Measurements from ENCODE around the gene PRAMEF1. TPM values are rescaled to one million over a fixed set of nuclear protein-coding genes. Genes with fewer than 3 reads are reported as not detected.
"Not testable (repeated sequence)": the region's sequence is repeated elsewhere in the genome, so short reads cannot be mapped to it uniquely, and the experiment has no call there.

PRAMEF1 gene, protein sequence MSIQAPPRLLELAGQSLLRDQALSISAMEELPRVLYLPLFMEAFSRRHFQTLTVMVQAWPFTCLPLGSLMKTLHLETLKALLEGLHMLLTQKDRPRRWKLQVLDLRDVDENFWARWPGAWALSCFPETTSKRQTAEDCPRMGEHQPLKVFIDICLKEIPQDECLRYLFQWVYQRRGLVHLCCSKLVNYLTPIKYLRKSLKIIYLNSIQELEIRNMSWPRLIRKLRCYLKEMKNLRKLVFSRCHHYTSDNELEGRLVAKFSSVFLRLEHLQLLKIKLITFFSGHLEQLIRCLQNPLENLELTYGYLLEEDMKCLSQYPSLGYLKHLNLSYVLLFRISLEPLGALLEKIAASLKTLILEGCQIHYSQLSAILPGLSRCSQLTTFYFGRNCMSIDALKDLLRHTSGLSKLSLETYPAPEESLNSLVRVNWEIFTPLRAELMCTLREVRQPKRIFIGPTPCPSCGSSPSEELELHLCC
- not detected in 2 replicates for total RNA-seq (2014; rRNA removed; shearing (Covaris generic))

DNA sequence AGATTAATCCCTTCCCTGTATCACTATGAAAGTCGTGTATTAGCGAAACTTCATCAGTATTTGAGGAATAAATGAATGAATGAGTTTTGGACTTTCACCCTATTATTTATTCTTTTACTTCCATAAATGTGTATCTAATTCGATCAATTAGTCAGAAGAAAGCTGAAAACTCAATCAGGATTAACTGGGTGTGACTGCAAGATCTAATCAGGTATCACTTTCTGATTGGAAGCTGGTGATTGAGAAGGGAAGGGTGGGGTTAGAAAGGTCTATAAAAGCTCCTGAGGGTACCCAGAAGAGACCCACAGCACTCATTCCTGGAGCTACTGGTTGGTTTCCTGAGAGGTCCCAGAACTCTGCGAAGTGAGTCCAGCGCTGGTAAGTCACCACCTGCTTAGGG is at the start of gene PRAMEF1:
Gene PRAMEF1 (plus strand): TSS at position 301 of the 400 bp plus-strand sequence. CDS start 1,831 bp downstream, outside the sequence.
- DNase-seq (ENCODE audit: low spot score), result not testable (repeated sequence)

DNA sequence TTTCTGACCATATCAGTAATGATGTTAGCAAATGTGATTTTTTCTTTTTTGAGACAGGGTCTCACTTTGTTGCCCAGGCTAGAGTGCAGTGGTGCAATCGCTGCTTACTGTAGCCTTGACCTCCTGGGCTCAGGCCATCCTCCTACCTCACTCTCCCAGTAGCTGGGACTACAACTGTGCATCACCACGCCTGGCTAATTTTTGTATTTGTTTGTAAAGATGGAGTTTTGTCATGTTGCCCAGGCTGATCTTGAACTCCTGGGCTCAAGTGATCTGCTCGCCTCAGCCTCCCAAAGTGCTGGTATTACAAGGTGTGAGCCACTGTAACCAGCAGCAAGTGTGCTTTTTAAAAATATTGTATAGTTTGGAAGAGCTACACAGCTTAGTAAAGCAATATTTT is 49.3 kb upstream of the PRAMEF1 start:
- DNase-seq (ENCODE audit: low spot score), result no peak

DNA sequence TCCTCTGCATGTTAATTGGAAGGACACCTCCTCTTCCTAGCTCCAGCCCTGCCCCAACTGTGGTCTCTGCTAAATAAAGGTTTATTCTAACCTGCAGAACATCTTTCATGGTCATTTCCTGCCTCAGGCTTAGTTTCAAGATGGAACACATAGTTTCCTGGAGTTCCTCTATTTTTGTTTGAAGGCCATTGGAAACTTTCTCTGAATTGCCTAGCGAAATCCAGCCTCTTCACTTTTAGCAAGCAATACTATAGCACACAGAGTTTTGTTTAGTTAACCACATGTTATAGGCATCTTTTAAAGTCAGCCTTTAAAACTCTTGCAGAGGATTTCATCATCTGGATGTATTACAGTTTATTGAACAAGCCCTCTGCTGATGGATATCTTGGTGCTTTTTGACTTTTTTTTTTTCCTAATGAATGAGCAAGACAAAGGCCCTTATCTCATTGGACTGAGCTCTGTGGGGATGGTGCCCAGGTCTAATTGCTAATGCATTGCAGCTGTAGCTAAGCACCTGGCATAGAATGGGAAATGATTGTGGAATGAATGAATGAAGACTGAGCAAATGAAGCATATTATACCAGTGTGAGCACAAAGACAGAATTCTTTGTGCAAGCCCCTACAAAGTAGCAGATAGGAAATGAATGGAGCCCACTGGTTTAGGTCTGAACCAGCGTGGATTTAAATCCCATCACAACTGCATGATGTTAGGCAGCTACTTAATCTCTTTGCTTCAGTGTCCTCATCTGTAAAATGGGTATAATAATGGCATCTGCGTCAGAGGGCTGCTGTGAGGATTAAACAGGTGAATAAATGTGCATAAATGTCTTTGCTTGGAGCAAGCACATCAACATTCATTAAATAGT is 45.8 kb upstream of the PRAMEF1 start:
- DNase-seq (ENCODE audit: low spot score), result no peak

DNA sequence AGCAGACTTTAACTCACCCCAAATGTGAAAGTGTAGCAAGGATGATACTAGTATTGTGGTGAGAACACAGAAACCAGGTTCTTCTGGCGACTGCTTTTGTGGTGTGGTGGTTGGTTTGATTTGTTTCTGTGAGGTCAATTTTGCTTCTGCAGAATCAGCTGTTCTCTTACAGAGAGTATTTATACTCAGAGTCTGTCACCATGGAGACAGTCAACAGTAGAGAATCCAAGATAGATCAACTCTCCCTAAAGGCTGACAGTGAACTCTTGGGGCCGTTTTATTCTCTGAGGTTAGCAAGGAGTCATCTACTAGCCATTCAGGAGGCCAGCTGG is 45.2 kb upstream of the PRAMEF1 start, which contains the start of gene CFAP107:
Gene CFAP107 (plus strand): TSS at position 209 of the 332 bp plus-strand sequence. CDS start 231 bp downstream, outside the sequence.
- no peak for DNase-seq (ENCODE audit: low spot score)

DNA sequence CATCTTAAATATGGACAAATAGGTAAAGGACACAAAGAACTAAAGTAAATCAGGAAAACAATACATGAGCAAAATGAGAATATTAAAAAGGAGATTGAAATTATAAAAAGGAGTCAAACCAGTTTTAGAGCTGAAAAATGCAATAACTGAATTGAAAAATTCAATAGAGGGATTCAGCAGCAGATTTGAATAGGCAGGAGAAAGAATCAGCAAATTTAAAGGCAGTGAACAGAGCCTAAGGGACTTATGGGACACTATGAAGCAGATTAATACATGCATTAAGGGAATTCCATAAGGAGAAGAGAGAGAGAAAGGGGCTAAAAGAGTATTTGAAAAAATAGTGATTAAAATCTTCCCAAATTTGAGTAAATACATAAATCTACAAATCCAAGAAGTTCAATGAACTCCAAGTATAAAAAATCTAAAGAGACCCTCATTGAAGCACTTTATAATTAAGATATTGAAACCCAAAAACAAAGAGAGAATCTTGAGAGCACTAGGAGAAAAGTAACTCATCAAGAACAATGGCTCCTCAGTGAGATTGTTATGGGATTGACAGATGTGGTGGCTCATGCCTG is 42.3 kb upstream of the PRAMEF1 start:
- no peak for DNase-seq (ENCODE audit: low spot score)

DNA sequence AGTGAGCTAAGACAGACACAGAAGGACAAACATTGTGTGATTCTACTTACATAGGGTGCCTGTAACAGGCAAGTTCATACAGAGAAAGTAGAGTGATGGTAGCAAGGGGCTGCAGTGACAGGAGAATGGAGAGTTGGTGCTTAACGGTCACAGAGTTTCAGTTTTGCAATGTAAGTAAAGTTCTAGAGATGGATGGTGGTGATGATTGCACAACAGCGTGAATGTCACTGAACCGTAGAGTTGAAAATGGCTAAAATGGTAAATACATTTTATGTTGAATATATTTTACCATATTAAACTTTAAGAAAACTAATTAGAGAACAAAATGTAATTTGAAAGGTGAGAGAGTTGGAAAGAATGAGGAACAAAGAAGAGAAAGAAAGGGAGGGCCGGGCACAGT is 36.5 kb upstream of the PRAMEF1 start:
- DNase-seq (ENCODE audit: low spot score), result no peak

DNA sequence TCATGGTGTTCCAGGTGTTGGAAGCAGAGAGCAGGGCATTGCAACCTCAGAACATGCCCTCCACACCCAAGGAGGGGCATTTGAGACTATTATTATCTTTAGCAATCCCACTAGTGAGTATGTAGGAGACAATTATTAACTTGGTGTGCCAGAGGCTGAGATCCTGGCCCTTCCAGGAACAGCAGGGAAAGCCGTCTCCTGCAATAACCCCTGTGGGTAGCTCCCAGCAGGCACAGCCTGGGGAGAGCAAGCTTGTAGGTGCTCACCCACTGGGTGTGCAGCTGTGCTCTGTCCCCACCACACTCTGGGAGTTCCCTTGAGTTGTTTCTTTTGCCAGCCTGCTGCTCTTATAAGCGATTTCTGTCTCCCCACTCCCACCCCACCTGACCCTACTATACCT is 34.9 kb upstream of the PRAMEF1 start:
- no peak for DNase-seq (ENCODE audit: low spot score)

DNA sequence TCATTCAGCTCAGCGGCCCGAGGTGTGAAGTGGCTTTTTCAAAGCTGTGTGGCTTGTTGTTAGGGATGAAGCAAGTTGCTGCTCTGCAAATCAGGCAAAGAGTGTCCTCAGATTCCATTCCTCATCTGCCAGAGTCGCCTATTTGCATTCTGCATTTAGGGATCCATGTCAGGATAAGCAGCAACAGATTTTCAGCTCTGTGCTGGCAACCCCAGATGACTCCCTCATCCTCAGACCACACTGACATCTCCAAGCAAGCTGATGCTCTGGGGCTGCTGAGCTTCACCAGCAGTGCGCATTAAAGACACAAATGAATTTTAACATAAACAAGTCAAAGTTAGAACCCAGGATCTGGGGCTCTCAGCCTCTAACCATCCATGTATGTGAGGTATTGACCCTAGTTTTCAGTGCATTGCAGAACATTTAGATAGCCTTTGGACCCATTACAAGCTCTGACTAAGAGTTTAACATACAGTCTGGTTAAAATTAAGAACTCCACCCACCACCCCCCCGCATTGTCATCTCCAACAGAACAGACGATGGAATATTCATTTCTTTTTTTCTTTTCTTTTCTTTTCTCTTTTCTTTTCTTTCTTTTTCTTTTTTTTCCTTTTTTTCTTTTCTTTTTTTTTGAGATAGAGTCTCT is 34.3 kb upstream of the PRAMEF1 start:
- no peak for DNase-seq (ENCODE audit: low spot score)

DNA sequence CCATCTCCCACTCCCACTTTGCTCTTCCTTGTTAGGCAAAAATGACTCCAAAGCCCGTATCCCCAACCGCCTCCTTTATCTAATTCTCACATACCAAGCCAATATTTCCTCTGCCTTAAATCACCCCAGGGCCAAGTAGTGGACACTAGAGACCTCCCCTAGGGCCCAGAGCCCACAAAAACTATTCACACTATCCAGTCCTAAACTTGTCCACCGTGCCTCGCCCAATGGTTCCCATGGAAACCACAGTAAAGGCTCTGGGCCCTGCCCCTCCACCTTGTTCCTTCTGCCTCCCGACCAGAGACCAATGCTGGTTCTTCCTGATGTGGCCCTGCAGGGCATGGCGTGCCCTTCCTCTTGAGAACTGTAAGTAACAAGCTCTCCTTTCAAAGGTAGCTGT is 33.4 kb upstream of the PRAMEF1 start:
- DNase-seq (ENCODE audit: low spot score), result no peak

DNA sequence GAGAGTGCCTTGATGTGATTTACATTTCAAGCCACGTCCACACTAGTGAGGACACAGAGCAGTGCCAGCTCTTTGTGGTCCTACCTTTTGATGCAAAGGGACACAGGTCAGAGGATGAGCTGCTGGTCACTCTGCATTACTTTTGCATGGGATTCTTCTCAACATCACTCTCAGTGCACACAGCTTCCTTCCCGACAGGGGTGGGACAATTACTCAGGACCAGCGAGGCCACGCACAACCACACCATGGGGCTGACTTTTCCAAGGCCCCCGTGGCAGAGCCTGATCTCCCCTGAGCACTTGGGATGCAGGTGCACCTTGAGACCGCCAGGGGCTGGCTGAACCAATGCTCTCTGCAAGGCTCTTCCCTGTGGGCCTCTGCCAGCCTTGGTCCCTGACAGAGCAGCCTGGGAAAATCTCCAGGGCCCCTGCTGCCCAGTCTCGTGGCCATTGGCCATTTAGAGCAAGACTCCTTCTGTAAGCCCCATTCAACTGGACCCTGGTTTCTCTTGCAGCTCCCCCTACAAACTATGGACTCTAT is 30.9 kb upstream of the PRAMEF1 start:
- DNase-seq (ENCODE audit: low spot score), result no peak

DNA sequence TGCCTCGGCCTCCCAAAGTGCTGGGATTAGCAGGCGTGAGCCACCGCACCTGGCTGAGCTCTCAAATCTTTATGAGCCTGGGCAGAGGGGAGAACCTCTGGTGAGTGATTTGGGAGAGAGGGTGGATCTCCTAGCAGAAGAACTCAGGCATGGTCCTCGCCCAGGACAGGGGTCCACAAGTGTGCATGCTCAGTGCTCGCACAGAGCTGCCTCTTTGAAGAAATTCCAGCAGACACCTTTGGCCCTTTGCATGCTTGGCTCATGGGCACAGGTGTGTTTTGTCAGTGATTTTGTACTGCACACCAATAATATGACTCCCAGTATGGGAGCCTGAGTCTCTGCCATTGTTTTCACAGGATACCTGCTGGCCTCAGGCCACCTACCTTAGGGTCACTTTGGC is 29.4 kb upstream of the PRAMEF1 start:
- no peak for DNase-seq (ENCODE audit: low spot score)

DNA sequence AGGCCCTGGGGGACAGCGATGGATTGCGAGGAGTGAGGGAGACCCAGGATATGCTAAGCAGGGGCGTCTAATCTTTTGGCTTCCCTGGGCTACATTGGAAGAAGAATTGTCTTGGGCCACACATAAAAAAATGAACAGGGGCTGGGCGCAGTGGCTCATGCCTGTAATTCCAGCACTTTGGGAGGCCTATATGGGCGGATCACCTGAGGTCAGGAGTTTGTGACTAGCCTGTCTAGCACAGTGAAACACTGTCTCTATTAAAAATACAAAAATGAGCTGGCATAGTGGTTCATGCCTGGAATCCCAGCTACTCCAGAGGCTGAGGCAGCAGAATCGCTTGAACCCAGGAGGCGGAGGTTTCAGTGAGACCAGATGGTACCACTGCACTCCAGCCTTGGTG is 28.4 kb upstream of the PRAMEF1 start:
- DNase-seq (ENCODE audit: low spot score), result no peak

DNA sequence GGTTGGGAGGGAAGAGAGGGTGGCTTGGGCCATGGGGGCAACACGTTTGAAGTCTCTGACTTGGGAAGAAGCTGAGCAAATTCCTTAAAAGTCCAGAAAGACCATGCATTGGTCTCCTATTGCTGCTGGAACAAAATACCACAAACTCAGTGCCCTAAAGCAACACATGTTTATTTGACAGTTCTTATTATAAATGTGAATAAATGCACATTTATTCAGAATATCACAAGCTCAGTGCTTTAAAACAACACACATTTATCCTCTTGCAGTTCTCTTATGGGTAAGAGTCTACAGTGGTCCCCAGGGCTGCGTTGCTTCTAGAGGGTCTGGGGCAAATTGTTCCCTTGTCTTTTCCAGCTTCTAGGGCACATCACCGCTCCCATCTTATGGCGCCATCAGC is 27.7 kb upstream of the PRAMEF1 start:
- no peak for DNase-seq (ENCODE audit: low spot score)

DNA sequence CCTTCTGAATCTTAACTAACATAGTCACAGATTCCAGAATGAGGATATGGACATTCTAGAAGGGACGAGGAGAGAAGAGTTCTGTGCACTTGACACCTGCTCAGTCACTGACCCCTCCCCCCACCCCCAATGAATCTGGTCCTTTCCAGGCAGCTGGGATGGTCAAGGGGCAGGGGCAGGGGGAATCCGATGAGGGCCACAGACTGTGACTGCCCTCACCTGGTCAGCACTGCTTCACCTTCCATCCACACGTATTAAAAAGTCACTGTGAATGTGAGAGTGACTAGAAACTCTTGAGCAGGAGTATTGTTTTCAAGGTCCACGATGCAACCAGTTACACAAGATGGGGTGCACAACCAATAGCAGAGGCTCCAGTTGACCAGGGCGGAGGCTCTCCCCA is 27.2 kb upstream of the PRAMEF1 start:
- no peak for DNase-seq (ENCODE audit: low spot score)

DNA sequence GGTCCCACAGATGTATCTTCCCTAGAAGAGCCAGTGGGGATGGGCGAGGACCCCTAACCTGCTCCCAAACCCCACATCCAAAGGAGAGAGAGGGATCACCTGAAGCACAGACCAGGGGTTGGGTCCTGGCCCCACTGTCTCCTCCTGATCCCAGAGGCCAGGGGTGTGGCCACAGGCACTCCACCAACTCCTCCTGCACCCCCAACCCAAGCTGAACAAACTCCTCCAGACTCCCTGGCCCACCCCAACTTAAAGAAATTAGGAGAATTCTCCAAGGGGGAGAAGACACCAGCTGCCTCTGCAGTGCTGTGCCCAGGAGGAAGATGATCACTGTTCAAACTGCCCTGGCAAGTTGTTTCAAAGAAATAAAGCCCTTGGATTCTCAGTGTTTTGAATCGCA is 22.2 kb upstream of the PRAMEF1 start:
- DNase-seq (ENCODE audit: low spot score), result no peak

DNA sequence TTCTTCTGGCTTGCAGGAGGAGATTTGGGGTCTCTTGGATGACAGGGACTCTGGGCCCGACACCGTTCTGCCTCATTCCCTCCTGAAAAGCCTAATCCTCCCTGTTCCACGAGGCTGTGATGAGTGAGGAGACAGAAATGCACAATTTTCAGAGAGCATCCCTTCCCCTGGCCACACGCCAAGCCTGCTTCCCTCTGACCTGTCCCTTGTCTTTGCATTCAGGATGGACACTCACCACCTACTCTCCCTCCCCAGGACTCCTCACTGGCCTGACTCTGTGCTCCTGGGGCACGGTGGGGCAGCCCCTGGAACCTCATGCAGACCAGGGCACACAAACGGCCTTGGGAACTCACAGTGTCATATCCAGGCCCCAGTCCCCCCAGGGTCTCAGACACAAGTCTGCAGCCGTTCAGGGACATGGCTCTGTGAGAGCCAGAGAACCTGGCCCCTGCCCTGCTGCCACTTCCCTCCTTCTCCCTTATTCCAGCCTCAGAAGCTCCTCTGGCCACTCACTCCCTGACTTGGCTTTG is 21.2 kb upstream of the PRAMEF1 start:
- no peak for DNase-seq (ENCODE audit: low spot score)

DNA sequence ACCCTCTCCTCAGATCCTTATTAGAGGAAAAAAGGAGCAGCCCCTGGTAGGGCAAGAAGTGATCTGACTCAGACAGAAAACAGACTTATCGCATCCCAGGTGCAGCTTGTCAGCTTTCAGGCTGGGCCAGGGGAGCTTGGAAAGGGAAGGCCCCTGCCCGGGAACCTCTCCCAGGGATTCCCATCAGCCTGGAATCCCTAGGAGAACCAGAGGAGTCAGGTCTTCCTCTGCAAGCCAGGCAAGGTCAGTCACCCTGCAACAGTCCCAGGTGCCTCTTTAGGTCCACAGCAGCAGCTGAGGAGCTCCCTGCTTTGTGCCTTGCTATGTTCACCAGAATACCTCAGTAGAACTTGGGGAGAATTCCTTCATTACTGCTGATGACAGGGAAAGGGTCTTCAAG is 20.6 kb upstream of the PRAMEF1 start:
- no peak for DNase-seq (ENCODE audit: low spot score)

DNA sequence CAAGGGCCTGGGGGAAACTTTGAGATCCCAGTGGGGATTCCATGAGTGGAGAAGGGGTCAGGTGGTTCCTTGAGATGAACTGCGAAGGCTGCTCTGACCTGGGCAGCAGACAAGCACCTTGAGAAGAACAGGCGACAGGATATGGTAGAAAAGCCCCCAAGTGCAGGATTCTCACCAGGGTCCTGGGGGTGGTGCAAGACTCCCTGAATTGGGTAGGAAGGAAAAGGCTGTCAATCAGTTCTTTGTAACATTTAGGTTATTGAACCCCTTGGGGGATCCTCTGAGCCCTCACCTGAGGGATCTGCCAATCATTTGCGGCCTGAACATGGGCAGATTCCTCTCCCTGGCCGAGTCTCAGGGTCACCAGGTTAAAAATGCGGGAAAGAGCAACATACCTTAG is 20.0 kb upstream of the PRAMEF1 start:
- no peak for DNase-seq (ENCODE audit: low spot score)

DNA sequence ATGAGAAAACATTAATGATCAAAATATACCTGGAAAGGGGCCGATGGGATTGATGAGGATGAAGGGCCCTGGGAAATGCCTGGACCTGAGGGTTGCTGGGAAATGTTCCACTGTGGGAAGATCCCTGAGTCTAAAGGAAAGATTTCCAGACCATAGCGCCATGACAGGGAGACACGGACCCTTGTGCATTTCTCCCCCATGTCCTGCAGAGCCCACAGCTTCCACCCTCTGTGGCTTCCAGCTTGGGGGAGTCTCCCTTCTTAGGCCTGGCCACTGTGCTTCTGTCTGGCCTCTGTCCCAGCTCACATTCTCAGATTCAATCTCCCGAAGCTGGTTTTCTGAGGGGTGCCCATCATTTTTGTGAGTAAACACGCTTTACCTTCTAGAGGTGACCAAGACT is 18.7 kb upstream of the PRAMEF1 start:
- DNase-seq (ENCODE audit: low spot score), result no peak

DNA sequence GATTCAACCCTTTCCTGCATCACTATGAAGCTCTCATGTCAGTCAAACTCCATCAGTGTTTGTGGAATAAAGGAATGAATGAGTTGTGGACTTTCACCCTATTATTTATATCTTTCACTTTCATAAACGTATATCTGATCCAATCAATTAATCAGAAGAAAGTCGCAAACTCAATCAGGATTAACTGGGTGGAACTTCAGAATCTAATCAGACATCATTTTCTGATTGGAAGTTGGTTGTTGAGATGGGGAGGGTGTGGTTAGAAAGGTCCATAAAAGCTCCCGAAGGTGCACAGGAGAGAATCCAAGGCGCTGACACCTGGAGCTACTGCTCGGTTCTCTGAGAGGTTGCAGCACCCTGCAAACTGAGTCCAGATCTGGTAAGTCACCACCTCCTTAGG is 17.8 kb upstream of the PRAMEF1 start, which contains the start of gene PRAMEF12:
Gene PRAMEF12 (plus strand): TSS at position 301 of the 400 bp plus-strand sequence. CDS start 1,130 bp downstream, outside the sequence.
- DNase-seq (ENCODE audit: low spot score), result no peak

DNA sequence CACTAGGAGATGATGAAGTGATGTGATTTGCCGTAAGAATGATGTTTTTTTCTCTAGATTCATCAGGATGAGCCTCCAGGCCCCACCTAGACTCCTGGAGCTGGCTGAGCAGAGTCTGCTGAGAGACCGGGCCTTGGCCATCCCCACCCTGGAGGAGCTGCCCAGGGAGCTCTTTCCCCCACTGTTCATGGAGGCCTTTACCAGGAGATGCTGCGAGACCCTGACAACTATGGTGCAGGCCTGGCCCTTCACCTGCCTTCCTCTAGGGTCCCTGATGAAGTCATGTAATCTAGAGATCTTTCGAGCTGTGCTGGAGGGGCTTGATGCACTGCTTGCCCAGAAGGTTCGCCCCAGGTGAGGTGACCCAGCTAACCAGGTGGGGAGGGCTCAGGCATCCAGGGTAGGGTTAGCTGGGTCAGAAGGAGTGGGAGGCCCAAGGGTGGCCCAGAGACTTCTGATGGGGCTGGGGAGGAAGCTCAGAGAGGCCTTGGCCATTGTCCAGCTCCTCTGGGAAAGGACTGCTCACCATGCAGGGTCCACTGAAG is 16.3 kb upstream of the PRAMEF1 start:
- no peak for DNase-seq (ENCODE audit: low spot score)

All from A172 (cell line).